A549 (cell line): ENCODE data around the gene TBX5.

Experiments
- BHLHE40 ChIP-seq: IDR thresholded peaks from 2 replicates; pipeline ENCODE4 v1.6.1; 2012; ENCODE audit warnings: low read depth, low read length, inconsistent platforms
- CBX8 ChIP-seq: fragments of 200-600 bp; sonication (generic); IDR thresholded peaks from 2 replicates; pipeline ENCODE4 v1.6.1; 2016
- CTCF ChIP-seq: fragments of >200 bp; sonication (Bioruptor Twin); formaldehyde crosslinking; IDR thresholded peaks from 3 replicates; pipeline ENCODE4 v1.5.1; 2016
- MAX ChIP-seq: IDR thresholded peaks from 2 replicates; pipeline ENCODE4 v1.6.1; 2012
- NPAS2 ChIP-seq: fragments of 250-450 bp; sonication (Bioruptor Pico); IDR thresholded peaks from 2 replicates; pipeline ENCODE4 v1.8.0; 2022; ENCODE audit warnings: mild to moderate bottlenecking, moderate library complexity, borderline replicate concordance
- POLR2A ChIP-seq: IDR thresholded peaks from 2 replicates; pipeline ENCODE4 v1.6.1; 2012; ENCODE audit warnings: mild to moderate bottlenecking, low read length
- RAD21 ChIP-seq, 2 experiments: fragments of >200 bp in 1 of 2; sonication (Bioruptor Twin) in 1 of 2; formaldehyde crosslinking in 1 of 2; IDR thresholded peaks in 1 of 2; conservative IDR thresholded peaks in 1 of 2; 2 replicates in 1 of 2; 3 replicates in 1 of 2; pipeline ENCODE4 v1.6.1; 2012 to 2018; ENCODE audit warnings: inconsistent platforms in 1 of 2
- SMC3 ChIP-seq: fragments of >200 bp; sonication (Bioruptor Twin); formaldehyde crosslinking; IDR thresholded peaks from 3 replicates; pipeline ENCODE4 v1.6.1; 2018; ENCODE audit warnings: inconsistent platforms
- USF2 ChIP-seq: fragments of 450-650 bp; IDR thresholded peaks from 2 replicates; pipeline ENCODE4 v1.6.1; 2014; ENCODE audit warnings: antibody characterized with exemption

GRCh38 chr12:114406984-114407841, 1.3 kb upstream of the TBX5 start:
- TF ChIP-seq CTCF (no peak), BHLHE40 (no peak), MAX (no peak), POLR2A (no peak), SMC3 (no peak), CBX8 (no peak), USF2 (no peak), NPAS2 (no peak), RAD21 (conservative IDR thresholded peaks at IDR 0.05 in 1 of 2, IDR thresholded peaks at IDR 0.05 in 1 of 2) (no peak)
